GM12878 (cell line): ENCODE data around the gene CAPN3. TPM values are rescaled to one million over a fixed set of nuclear protein-coding genes. Genes with fewer than 3 reads are reported as not detected.

Experiments
- ATAC-seq: fragments of 200-7000 bp; cut with Tn5 transposase; 3 replicates; pipeline ENCODE4 v1.9.1; 2020; ENCODE audit warnings: mild to moderate bottlenecking, moderate library complexity
- BruUV-seq: library from RNA; stranded (reverse); fragments of 400-500 nt; replicated peaks from 2 replicates; lab custom pipeline; 2021; lab: Mats Ljungman, UMichigan
- CTCF ChIA-PET: fragments of 300-600 bp; sonication (Branson Sonifier 250); formaldehyde crosslinking; extraction: SDS; loops from one replicate; lab custom pipeline; 2021; ENCODE audit warnings: inconsistent platforms; lab: Yijun Ruan, JAX
- POLR2A ChIA-PET: fragments of 350-600 bp; formaldehyde crosslinking; extraction: SDS; loops from one replicate; lab custom pipeline; 2021; ENCODE audit warnings: inconsistent platforms; lab: Charles Lee
- RAD21 ChIA-PET: fragments of 300-600 bp; sonication (Branson Sonifier 250); formaldehyde crosslinking; loops from one replicate; lab custom pipeline; 2023; ENCODE audit warnings: antibody characterized with exemption; ENCODE audit not compliant: unreplicated experiment; lab: Charles Lee
- SMC1A ChIA-PET: fragments of 300-600 bp; sonication (Branson Sonifier 250); formaldehyde crosslinking; loops from one replicate; lab custom pipeline; 2023; ENCODE audit not compliant: unreplicated experiment, uncharacterized antibody; lab: Charles Lee
- DNase-seq: peaks from one replicate; pipeline ENCODE4 v3.0.0-alpha.2; 2011; ENCODE audit warnings: low read depth, low spot score
- FAIRE-seq: peaks from 3 replicates; lab custom pipeline; 2011; peaks lifted over from hg19 to GRCh38; lab: Jason Lieb, UNC
- H2AFZ ChIP-seq: 2 replicates; pipeline ENCODE4 v1.6.0; 2011; ENCODE audit warnings: low read depth, low read length, control low read depth; ENCODE audit not compliant: control insufficient read depth
- H3K27ac ChIP-seq: 2 replicates; pipeline ENCODE4 v1.5.1; 2011; ENCODE audit warnings: control low read depth; ENCODE audit not compliant: control insufficient read depth, insufficient read depth
- H3K27me3 ChIP-seq, 2 experiments: replicated peaks in 1 of 2; 2 replicates each; pipeline versions ENCODE4 v1.6.0 to v1.6.1; 2011; ENCODE audit warnings: low read length in 1 of 2; ENCODE audit not compliant: control insufficient read depth in 2 of 2, insufficient read depth in 2 of 2
- H3K36me3 ChIP-seq, 2 experiments: 2 replicates each; pipeline ENCODE4 v1.5.1; 2011; ENCODE audit warnings: low read length in 1 of 2; ENCODE audit not compliant: control insufficient read depth in 2 of 2, insufficient read depth in 2 of 2
- H3K4me1 ChIP-seq: 2 replicates; pipeline ENCODE4 v1.6.1; 2011; ENCODE audit warnings: mild to moderate bottlenecking, low read length, moderate library complexity, mixed read lengths; ENCODE audit not compliant: control insufficient read depth, insufficient read depth
- H3K4me2 ChIP-seq: 2 replicates; pipeline ENCODE4 v1.6.0; 2011; ENCODE audit warnings: control low read depth; ENCODE audit not compliant: control insufficient read depth, insufficient read depth
- H3K4me3 ChIP-seq: fragments of 200-600 bp; sonication (generic); 2 replicates; pipeline ENCODE4 v1.5.1; 2016
- H3K79me2 ChIP-seq: 2 replicates; pipeline ENCODE4 v1.6.0; 2011; ENCODE audit warnings: low read length; ENCODE audit not compliant: control insufficient read depth, insufficient read depth
- H3K9ac ChIP-seq: 2 replicates; pipeline ENCODE4 v1.8.0; 2011; ENCODE audit warnings: low read length, control low read depth, mixed read lengths; ENCODE audit not compliant: control insufficient read depth, insufficient read depth
- H3K9me3 ChIP-seq: replicated peaks from 3 replicates; pipeline ENCODE4 v1.5.1; 2011; ENCODE audit warnings: mild to moderate bottlenecking, low read length; ENCODE audit not compliant: control insufficient read depth, insufficient read depth
- H4K20me1 ChIP-seq: 2 replicates; pipeline ENCODE4 v1.6.0; 2011; ENCODE audit not compliant: control insufficient read depth, insufficient read depth
- BACH1 ChIP-seq: fragments of 450-650 bp; IDR thresholded peaks from 2 replicates; pipeline ENCODE4 v1.6.1; 2017; ENCODE audit warnings: mild to moderate bottlenecking, borderline replicate concordance
- BCL11A ChIP-seq: IDR thresholded peaks from 2 replicates; pipeline ENCODE4 v1.6.1; 2011; ENCODE audit warnings: low read depth, low read length
- E2F8 ChIP-seq: fragments of 450-650 bp; IDR thresholded peaks from 2 replicates; pipeline ENCODE4 v1.6.1; 2018; ENCODE audit warnings: mild to moderate bottlenecking, low read depth, moderate library complexity; ENCODE audit not compliant: partially characterized antibody
- IKZF2 ChIP-seq, 2 experiments: fragments of 450-650 bp; IDR thresholded peaks; 2 replicates each; pipeline ENCODE4 v1.6.1; 2017; ENCODE audit warnings: mild to moderate bottlenecking in 2 of 2, moderate library complexity in 2 of 2
- MAX ChIP-seq: IDR thresholded peaks from 2 replicates; pipeline ENCODE4 v1.6.1; 2012; ENCODE audit warnings: low read depth, low read length, improper control_type of control experiment
- NBN ChIP-seq: fragments of 450-650 bp; IDR thresholded peaks from 2 replicates; pipeline ENCODE4 v1.6.1; 2016
- SUPT20H ChIP-seq: IDR thresholded peaks from 2 replicates; pipeline ENCODE4 v1.6.1; 2011; ENCODE audit warnings: low read depth, mild to moderate bottlenecking, low read length, moderate library complexity, borderline replicate concordance; ENCODE audit not compliant: control insufficient read depth
- TARDBP ChIP-seq: IDR thresholded peaks from 2 replicates; pipeline ENCODE4 v1.6.1; 2016; ENCODE audit warnings: borderline replicate concordance
- TBL1XR1 ChIP-seq: IDR thresholded peaks from 2 replicates; pipeline ENCODE4 v1.6.1; 2012; ENCODE audit warnings: low read depth, low read length, improper control_type of control experiment
- USF2 ChIP-seq: IDR thresholded peaks from 2 replicates; pipeline ENCODE4 v1.6.1; 2011; ENCODE audit warnings: low read depth, low read length, improper control_type of control experiment, borderline replicate concordance
- WGBS: methylation state at CpG from one replicate; pipeline ENCODE4 v1.1.6; 2016; ENCODE audit warnings: low lambda C conversion rate; ENCODE audit not compliant: insufficient replicate concordance, insufficient coverage; ENCODE audit errors: missing lambda C conversion rate; 5-methylcytosine and 5-hydroxymethylcytosine counted together
- in situ Hi-C: fragments of 300-500 bp; cut with MboI; formaldehyde crosslinking; loops from 9 replicates; pipeline ENCODE4 v1.14.3; 2018; ENCODE audit warnings: mixed read lengths
- intact Hi-C: fragments of 100-400 bp; cut with micrococcal nuclease; formaldehyde crosslinking; loops from one replicate; pipeline ENCODE4 v1.14.2; 2022; ENCODE audit not compliant: unreplicated experiment
- polyA plus RNA-seq, 11 experiments: library from polyadenylated mRNA; depleted of rRNA in 4 of 11; unstranded in 6 of 11; stranded (reverse) in 5 of 11; fragments of >200 nt; fragmentation: Nextera tagmentation in 4 of 11; fragmentation: Illumina TruSeq in 1 of 11; extraction: Ambion mirVana in 4 of 11; extraction: Trizol in 1 of 11; gene quantifications; 1 replicate in 1 of 11; 2 replicates in 10 of 11; pipeline versions ENCODE4 v1.2.1 to v1.2.3, GENCODE V29; 2011 to 2016; ENCODE audit warnings: inconsistent platforms in 2 of 11, missing spikeins in 2 of 11, low read depth in 1 of 11
- total RNA-seq, 4 experiments: library from RNA; depleted of rRNA in 3 of 4; stranded (reverse); fragments of >200 nt in 3 of 4; fragmentation: Illumina TruSeq in 1 of 4; extraction: Trizol in 1 of 4; gene quantifications; 2 replicates each; pipeline versions ENCODE4 v1.2.1 to v1.2.3, GENCODE V29; 2013 to 2021

Gene CAPN3
- total and polyA plus RNA-seq, 10 of the 15 experiments (the other 5 are each of a cell fraction or from before 2014, with no cell fraction given) = 1.1 to 3.8 (median 2.4) TPM

- no peak for TF ChIP-seq E2F8
- TF ChIP-seq TBL1XR1 = no peak
- TF ChIP-seq BACH1 = no peak
- TF ChIP-seq, all 136 proteins: peak for 0
Observed at GRCh38 chr15:42413920-42414319, 54.6 kb downstream of the CAPN3 start (continued).

- ChIA-PET POLR2A (interaction anchor here (0.7 kb wide), 1 partner anchor 22 kb away, joined by 3 read pairs; no protein-coding TSS in a partner anchor), SMC1A (no interaction called here), RAD21 (no interaction called here), CTCF (no interaction called here)
- ATAC-seq (no peak), DNase-seq (no peak), FAIRE-seq (no peak)
- no peaks in the 10 kb centered on the region for H3K27me3 ChIP-seq
- no peaks in the 10 kb centered on the region for H3K9me3 ChIP-seq
- H3K4me2 ChIP-seq = no peak overlapping the region
- no peaks in the 10 kb centered on the region for H3K4me1 ChIP-seq
- no peak overlapping the region for H3K4me3 ChIP-seq
- no peak overlapping the region for H2AFZ ChIP-seq
- in situ Hi-C loops (no loop called here), intact Hi-C loops (no loop called here)
- peaks cover 4 to 24% of the 10 kb centered on the region in 2 experiments for H3K36me3 ChIP-seq
- no peaks in the 10 kb centered on the region for H3K79me2 ChIP-seq
- WGBS = over 99% methylated on average over 7 of the region's 7 CpGs
- no peak overlapping the region for H3K27ac ChIP-seq
- TF ChIP-seq IKZF2 (IDR thresholded peaks at IDR 0.05) (no peak), NBN (no peak), TARDBP (no peak), MAX (no peak), BCL11A (no peak), SUPT20H (no peak), USF2 (no peak)
- no peak overlapping the region for H3K9ac ChIP-seq
- no TSS peak for BruUV-seq
- no peaks in the 10 kb centered on the region for H4K20me1 ChIP-seq
Observed at GRCh38 chr15:42419369-42419768, 60.1 kb downstream of the CAPN3 start.
